Uterus (tissue), 4 donors: ENCODE measurements around the gene SLC6A1. TPM values are rescaled to one million over a fixed set of nuclear protein-coding genes. Genes with fewer than 3 reads are reported as not detected.

Source experiments
- DNase-seq, 2 donors: peaks; one replicate each; pipeline ENCODE4 v3.0.0-alpha.2; 2019 to 2020
- H3K27ac ChIP-seq, 2 donors: fragments of 200-600 bp; sonication (generic); 1 replicate in 1 of 2; 2 replicates in 1 of 2; pipeline ENCODE4 v1.5.1; 2016 to 2018
- H3K27me3 ChIP-seq, 2 donors: fragments of 200-600 bp; sonication (generic); one replicate each; pipeline ENCODE4 v1.5.1; 2018 to 2019; ENCODE audit warnings: control low read depth in 1 of 2
- H3K36me3 ChIP-seq, 2 donors: fragments of 200-600 bp; sonication (generic); one replicate each; pipeline ENCODE4 v1.5.1; 2019; ENCODE audit warnings: control low read depth in 1 of 2
- H3K4me1 ChIP-seq, 2 donors: fragments of 200-600 bp; sonication (generic); one replicate each; pipeline ENCODE4 v1.5.1; 2018 to 2019; ENCODE audit warnings: control low read depth in 1 of 2
- H3K4me3 ChIP-seq, 2 donors: fragments of 200-600 bp; sonication (generic); 1 replicate in 1 of 2; 2 replicates in 1 of 2; pipeline ENCODE4 v1.5.1; 2018 to 2019; ENCODE audit warnings: mild to moderate bottlenecking in 1 of 2
- H3K9me3 ChIP-seq, 2 donors: fragments of 200-600 bp; sonication (generic); one replicate each; pipeline ENCODE4 v1.5.1; 2019; ENCODE audit warnings: control low read depth in 1 of 2
- CTCF ChIP-seq, 4 experiments: fragments of 200-600 bp in 2 of 4; fragments of 450-650 bp in 2 of 4; sonication (generic) in 2 of 4; IDR thresholded peaks; one replicate each; pipeline ENCODE4 v1.5.1; 2016 to 2019; ENCODE audit warnings: antibody characterized with exemption in 4 of 4, mild to moderate bottlenecking in 2 of 4, moderate library complexity in 1 of 4
- POLR2A ChIP-seq, 2 donors: fragments of 450-650 bp; IDR thresholded peaks; one replicate each; pipeline ENCODE4 v1.6.1; 2016; ENCODE audit warnings: antibody characterized with exemption in 2 of 2, mild to moderate bottlenecking in 1 of 2, moderate library complexity in 1 of 2
- intact Hi-C: fragments of 100-400 bp; cut with DNase I; formaldehyde crosslinking; loops from one replicate; pipeline ENCODE4 v1.15.1; 2023; ENCODE audit warnings: low total_unique reads
- total RNA-seq, 4 donors: library from RNA; depleted of rRNA in 3 of 4; stranded (reverse); fragments of >200 nt in 3 of 4; gene quantifications; one replicate each; pipeline versions ENCODE4 v1.1.0 to v1.2.4, GENCODE V29; 2014 to 2023
- donor health status: DM: yes; HTN: yes; CAD: no.

SLC6A1 gene
- total RNA-seq, 4 donors from 2014 or later, result under 0.01 to 5.0 (median 1.6) TPM

GRCh38 chr3:10948326-10948725 is 44.2 kb upstream of the SLC6A1 start:
- Histone ChIP-seq H3K27ac (no peak overlapping the region), H3K4me1 (no peaks in the 10 kb centered on the region), H3K9me3 (no peaks in the 10 kb centered on the region), H3K27me3 (no peaks in the 10 kb centered on the region), H3K36me3 (no peaks in the 10 kb centered on the region), H3K4me3 (no peak overlapping the region)
- no peak for DNase-seq
- no peak for TF ChIP-seq CTCF (IDR thresholded peaks at IDR 0.05)
- TF ChIP-seq POLR2A (IDR thresholded peaks at IDR 0.05), result no peak
- intact Hi-C loops, result loop anchor here (10.0 kb wide), 1 partner anchor 106 kb away; no protein-coding TSS in a partner anchor

GRCh38 chr3:10949197-10949596 is 43.4 kb upstream of the SLC6A1 start:
- no peak overlapping the region for H3K4me3 ChIP-seq
- H3K4me1 ChIP-seq, result no peaks in the 10 kb centered on the region
- DNase-seq, result no peak
- intact Hi-C loops, result loop anchor here (10.0 kb wide), 1 partner anchor 106 kb away; no protein-coding TSS in a partner anchor
- H3K9me3 ChIP-seq, result no peaks in the 10 kb centered on the region
- H3K27me3 ChIP-seq, result no peaks in the 10 kb centered on the region
- no peak overlapping the region for H3K27ac ChIP-seq
- H3K36me3 ChIP-seq, result no peaks in the 10 kb centered on the region
- TF ChIP-seq POLR2A (IDR thresholded peaks at IDR 0.05) (no peak), CTCF (IDR thresholded peaks at IDR 0.05) (no peak)

- Histone ChIP-seq H3K27me3 (no peaks in the 10 kb centered on the region), H3K36me3 (no peaks in the 10 kb centered on the region), H3K27ac (no peak overlapping the region), H3K9me3 (no peaks in the 10 kb centered on the region), H3K4me1 (no peaks in the 10 kb centered on the region), H3K4me3 (no peak overlapping the region)
- TF ChIP-seq POLR2A (IDR thresholded peaks at IDR 0.05) (no peak), CTCF (IDR thresholded peaks at IDR 0.05) (peak; percentile 22 to 39 (median 34))
- intact Hi-C loops, result no loop called here
- DNase-seq, result peak; percentile 24 to 38
Observed at GRCh38 chr3:10950476-10951294, 41.9 kb upstream of the SLC6A1 start.

- Histone ChIP-seq H3K36me3 (no peaks in the 10 kb centered on the region), H3K27me3 (no peaks in the 10 kb centered on the region), H3K4me1 (no peaks in the 10 kb centered on the region), H3K4me3 (no peak overlapping the region), H3K27ac (no peak overlapping the region), H3K9me3 (no peaks in the 10 kb centered on the region)
- DNase-seq, result no peak
- TF ChIP-seq CTCF (IDR thresholded peaks at IDR 0.05), result no peak
- TF ChIP-seq POLR2A (IDR thresholded peaks at IDR 0.05), result no peak
- intact Hi-C loops, result no loop called here
Observed at GRCh38 chr3:10951295-10951926, 41.1 kb upstream of the SLC6A1 start.

- no peaks in the 10 kb centered on the region for H3K27me3 ChIP-seq
- H3K36me3 ChIP-seq, result no peaks in the 10 kb centered on the region
- no peak for DNase-seq
- no peaks in the 10 kb centered on the region for H3K9me3 ChIP-seq
- H3K27ac ChIP-seq, result no peak overlapping the region
- no peaks in the 10 kb centered on the region for H3K4me1 ChIP-seq
- TF ChIP-seq CTCF (IDR thresholded peaks at IDR 0.05) (no peak), POLR2A (IDR thresholded peaks at IDR 0.05) (no peak)
- intact Hi-C loops, result no loop called here
- no peak overlapping the region for H3K4me3 ChIP-seq
Observed at GRCh38 chr3:10952525-10952924, 40.0 kb upstream of the SLC6A1 start.
